Measurements from ENCODE around the gene TRPM4.
"Not testable (repeated sequence)": the region's sequence is repeated elsewhere in the genome, so short reads cannot be mapped to it uniquely, and the experiment has no call there.

Gene TRPM4

DNA sequence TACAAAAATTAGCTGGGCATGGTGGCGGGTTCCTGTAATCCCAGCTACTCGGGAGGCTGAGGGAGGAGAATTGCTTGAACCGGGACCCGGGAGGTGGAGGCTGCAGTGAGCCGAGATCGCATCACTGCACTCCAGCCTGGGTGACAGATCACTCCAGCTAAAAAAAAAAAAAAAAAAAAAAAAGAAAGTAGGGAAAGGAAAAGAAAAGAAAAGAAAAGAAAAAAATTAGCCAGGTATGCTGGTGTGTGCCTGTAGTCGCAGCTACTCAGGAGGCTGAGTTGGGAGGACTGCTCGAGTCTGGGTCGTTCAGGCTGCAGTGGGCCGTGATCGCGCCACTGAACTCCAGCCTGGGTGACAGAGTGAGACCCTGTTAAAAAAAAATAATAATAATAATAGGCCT, 30.4 kb upstream of the TRPM4 start:
- not testable (repeated sequence) for DNase-seq (ENCODE audit: low spot score)

DNA sequence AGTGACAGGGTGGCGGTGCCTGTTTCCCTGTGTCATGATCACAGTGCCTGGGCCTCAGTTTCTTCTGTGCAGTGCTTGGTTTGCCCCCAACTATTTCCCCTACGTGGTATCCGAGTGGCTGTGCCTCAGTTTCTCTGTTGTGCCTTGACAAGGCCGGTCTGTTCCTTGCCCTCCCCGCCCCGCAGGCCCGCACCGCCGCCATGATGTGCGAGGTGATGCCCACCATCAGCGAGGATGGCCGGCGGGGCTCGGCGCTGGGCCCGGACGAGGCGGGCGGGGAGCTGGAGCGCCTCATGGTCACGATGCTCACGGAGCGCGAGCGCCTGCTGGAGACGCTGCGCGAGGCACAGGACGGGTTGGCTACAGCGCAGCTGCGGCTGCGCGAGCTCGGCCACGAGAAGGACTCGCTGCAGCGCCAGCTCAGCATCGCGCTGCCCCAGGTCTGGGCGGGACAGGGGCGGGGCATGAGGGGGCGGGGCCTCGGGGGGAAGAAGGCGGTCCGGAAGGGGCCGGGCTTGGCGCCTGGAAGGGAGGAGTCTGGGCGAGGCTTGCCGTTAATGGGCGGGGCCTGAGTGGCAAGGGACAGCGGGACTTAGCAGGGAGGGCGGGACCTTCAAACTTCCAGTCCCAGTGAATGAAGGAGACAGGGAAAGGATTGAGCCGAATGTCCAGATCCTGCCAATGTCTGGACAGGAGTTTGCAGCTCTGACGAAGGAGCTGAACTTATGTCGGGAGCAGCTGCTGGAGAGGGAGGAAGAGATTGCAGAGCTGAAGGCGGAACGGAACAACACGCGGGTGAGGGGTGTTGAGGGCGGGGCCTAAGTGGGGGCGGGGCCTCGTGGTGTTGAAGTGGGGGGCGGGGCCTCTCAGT, 29.7 kb upstream of the TRPM4 start:
- DNase-seq (ENCODE audit: low spot score) = peak; percentile 100

DNA sequence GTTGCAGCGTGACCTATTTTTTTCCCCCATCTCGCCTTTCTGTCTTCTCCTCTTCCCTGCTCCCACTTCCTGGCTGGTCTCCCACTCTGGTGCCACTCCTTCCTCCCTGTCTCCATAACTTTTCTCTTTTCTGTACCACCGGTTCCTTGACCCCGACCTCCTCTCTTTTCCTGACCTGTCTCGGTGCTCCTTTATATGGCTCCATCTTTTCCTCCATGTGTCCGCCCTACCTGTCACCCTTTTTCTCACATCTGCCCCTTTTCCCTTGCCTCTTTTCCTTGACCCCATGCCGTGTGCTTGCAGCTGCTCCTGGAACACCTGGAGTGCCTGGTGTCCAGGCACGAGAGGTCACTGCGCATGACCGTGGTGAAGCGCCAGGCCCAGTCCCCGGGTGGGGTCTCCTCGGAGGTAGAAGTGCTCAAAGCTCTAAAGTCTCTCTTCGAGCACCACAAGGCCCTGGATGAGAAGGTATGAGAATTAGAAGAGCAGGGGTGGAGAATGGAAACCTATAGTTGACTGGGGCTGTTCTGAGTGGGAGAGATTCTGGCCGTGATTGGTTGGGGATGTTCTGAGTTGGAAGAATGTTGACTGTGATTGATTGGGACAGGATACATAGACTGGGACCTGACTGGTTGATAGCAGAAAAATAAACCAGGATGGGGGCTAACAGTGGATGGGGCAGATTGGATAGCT, 28.9 kb upstream of the TRPM4 start:
- no peak for DNase-seq (ENCODE audit: low spot score)

DNA sequence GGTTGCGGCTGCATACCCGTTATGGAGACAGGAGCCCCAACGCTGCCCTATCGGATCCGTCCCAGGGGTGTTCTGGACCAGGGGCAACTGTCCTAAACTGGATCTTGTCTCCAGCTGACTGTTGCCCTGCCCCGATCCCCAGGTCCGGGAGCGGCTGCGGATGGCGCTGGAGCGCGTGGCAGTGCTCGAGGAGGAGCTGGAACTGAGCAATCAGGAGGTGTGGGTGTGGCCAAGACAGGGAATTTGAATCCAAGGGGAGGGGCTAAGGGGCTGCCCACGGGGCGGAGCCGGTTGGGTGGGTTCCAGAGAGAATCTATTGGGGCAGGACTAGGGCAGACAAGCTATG, 28.4 kb upstream of the TRPM4 start:
- no peak for DNase-seq (ENCODE audit: low spot score)

DNA sequence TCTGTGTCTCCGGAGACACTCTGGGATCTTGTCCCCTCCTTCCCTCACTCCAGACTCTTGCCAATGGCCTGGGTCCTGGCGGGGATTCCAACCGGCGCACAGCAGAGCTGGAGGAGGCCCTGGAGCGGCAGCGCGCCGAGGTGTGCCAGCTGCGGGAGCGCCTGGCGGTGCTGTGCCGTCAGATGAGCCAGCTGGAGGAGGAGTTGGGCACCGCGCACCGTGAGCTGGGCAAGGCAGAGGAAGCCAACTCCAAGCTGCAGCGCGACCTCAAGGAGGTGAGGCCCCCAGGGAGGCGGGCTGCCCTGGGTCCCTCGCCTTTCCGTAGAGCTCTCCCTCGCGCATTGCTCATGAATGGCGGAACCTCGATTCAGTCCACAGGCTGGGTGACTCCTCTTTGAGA, 27.3 kb upstream of the TRPM4 start:
- DNase-seq (ENCODE audit: low spot score) = no peak

DNA sequence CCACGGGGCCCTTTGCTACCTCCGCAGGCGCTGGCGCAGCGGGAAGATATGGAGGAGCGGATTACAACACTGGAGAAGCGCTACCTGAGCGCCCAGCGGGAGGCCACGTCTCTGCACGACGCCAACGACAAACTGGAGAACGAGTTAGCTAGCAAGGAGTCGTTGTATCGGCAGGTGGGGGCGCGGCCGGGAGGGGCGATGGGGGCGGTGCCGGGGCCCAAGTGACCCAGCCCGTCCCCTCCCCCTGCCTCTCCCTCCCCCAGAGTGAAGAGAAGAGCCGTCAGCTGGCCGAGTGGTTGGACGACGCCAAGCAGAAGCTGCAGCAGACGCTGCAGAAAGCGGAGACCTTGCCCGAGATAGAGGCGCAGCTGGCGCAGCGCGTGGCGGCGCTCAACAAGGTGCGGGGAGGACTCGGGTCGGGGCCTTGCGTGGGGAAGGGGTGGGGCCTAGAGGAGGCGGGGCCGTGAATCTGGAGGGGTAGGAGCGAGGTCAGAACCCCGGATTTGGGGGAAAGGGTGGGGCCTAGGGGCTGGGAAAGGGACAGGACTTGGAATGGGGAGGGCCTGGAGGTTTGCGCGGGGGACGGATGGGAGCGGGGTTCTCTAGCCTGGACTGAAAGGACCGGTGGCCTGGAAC, 24.5 kb upstream of the TRPM4 start:
- no peak for DNase-seq (ENCODE audit: low spot score)

DNA sequence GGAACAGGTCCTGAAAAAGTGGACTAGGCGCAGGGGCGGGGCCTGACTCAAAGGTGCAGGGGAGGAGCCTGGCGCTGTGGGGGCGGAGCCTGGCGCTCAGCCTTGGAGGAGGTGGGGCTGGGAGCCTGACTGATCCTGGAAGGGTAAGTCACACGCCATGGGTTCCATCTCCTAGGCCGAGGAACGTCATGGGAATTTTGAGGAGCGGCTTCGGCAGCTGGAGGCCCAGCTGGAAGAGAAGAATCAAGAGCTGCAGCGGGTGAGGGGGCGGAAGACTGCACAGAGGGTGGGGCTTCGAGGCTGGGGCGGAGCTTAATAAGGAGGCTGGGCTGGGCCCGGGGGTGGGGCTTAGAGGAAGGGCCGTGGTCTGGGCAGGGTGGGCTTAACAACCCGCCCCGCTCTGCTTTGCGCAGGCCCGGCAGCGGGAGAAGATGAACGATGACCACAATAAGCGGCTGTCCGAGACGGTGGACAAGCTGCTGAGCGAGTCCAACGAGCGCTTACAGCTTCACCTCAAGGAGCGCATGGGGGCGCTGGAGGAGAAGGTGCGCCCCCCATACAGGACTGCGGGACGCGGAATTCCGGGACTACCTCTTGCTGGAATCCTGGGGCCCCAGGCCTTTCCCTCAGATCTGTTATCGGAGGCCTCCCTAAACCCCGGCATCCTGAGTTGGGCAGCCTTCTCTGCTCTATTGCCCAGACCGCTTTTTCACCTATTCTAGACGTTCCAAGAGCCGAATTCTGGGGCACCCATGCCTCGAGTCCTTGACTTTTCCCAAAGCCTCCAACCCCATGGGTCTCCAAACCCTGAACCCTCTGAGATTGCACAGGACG, 23.8 kb upstream of the TRPM4 start:
- DNase-seq (ENCODE audit: low spot score) = peak; percentile 17

DNA sequence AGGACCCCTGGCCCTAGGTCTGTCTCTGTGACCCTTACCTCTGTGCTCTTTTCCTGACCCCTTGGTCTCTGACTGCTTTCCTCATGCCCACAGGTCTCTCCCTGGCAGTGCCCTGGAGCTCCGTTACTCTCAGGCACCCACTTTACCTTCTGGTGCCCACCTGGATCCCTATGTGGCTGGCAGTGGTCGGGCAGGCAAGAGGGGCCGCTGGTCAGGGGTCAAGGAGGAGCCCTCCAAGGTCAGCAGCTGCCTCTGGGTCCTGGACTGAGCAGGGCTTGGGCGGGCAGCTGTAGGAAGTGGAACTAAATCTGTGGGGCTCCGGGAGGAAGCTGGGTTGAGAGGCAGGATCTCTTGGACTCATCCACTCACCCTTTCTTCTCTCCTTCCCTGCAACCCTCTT, 21.9 kb upstream of the TRPM4 start:
- no peak for DNase-seq (ENCODE audit: low spot score)

DNA sequence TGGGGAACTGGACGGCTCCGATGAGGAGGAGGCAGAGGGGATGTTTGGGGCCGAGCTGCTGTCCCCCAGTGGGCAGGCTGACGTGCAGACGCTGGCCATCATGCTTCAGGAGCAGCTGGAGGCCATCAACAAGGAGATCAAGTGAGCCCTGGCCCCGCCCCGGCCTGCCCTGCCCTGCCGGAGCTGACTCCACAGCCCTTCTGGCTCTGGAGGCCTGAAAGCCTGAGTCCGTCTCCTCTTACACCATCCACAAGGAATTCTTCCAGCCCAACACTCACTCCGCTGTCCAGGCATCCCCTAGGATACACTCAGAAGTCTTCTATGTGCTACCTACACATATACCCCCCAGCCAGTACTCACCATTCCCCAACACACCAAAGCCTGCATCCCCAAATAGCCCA, 20.8 kb upstream of the TRPM4 start:
- peak; percentile 72 for DNase-seq (ENCODE audit: low spot score)

DNA sequence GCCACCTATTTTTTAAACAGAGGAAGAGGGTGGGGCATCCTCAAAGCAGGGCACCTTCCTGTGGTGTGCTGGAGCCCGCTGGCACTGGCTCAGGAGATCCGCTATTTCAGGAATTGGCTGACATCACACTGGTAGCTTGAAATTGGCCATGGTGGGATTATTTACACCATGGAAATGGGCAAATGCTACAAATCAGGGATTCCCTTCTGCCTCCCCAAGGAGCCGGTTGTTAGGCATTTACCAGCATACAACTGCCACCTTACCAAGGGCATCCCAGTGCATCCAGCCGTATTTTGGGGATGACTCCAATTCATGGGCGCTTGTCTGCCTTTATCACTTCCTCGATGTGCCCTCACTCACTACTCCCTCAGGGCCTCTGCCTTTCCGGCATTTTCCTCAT, 16.6 kb upstream of the TRPM4 start:
- no peak for DNase-seq (ENCODE audit: low spot score)

DNA sequence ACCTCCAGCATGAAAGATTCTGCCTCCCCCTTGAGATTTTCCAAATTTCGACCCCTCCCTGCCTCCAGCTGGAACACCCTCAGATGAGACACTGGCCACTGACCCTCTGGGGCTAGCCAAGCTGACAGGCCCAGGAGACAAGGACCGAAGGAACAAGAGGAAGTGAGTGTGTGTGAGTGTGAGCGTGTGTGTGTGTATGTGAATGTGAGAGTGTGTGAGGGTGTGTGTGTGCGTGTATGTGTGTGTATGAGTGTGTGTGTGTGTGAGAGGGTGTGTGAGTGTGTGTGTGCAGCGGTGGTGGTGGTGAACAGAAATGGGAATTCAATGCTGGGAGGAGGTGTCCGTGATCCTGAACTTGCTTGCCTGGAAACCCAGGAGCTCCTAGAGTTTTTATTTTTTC, 16.2 kb upstream of the TRPM4 start:
- DNase-seq (ENCODE audit: low spot score) = no peak

DNA sequence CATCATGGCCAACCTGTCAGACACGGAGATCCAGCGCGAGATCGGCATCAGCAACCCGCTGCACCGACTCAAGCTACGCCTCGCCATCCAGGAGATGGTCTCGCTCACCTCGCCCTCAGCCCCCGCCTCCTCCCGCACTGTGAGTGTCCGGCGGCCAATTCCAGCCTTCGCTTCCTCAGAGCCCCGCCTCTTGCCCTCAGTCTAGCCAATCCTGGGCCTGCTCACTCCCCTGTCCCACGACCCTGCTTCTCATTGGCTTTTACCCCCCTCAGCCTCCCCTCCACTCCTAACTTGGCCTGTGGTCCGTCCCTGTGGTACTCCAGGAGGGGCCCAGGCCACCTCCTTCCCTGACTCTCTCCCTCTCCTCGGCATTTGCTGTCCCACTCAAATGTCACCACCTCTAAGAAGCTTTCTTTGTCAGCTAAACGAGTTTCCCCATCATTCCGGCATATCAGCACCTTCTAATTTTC, 14.7 kb upstream of the TRPM4 start:
- peak; percentile 98 for DNase-seq (ENCODE audit: low spot score)

DNA sequence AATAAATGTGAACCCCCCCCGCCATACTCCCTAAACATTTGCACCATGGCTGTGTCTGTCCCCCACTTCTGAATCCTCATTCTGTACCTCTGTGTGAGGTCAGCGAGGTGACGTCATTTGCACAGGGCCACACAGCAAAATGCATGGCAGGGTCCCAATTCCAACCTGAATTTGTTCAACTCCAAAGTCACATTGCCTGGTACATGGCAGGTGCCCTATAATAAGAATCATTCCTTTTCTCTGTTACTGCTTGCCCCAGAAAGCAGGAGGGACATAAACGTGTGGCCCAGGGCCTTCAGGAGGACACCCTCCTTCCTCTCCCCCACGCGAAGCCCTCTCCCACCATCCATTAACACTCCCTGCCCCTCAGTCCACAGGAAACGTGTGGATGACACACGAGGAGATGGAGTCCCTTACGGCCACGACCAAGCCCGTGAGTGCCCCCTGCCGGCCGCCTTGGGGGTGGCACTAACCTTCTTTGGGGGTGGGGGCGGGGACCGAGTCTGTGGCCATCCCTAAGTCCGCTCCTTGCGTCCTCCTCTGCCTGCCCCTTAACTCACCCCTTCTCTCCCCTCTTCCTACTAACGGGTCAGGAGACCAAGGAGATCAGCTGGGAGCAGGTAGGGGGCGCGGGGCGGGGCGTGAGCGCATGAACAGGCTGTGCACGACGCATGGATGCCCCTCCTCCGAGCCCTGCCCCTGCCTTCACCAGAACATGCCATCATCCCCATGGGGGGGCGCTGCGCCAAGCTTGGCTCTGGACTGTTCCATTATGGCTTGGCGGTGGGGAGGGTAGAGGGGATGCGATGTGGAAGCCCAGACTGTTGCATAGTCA, 11.8 kb upstream of the TRPM4 start:
- peak; percentile 80 for DNase-seq (ENCODE audit: low spot score)

DNA sequence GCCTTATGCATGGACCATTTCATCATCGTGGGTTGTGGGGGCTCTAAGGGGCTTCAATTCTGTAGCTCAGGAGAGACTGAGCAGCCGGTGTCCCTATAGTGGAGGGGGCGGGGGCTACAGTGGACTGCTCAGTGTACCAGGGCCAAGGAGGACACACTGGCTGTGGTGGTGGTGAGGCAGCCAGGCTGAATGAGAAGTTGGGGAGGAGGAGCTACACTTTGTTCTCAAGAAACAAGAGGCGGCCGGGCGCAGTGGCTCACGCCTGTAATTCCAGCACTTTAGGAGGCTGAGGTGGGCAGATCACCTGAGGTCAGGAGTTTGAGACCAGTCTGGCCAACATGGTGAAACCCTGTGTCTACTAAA, 11.2 kb upstream of the TRPM4 start:
- not testable (repeated sequence) for DNase-seq (ENCODE audit: low spot score)

DNA sequence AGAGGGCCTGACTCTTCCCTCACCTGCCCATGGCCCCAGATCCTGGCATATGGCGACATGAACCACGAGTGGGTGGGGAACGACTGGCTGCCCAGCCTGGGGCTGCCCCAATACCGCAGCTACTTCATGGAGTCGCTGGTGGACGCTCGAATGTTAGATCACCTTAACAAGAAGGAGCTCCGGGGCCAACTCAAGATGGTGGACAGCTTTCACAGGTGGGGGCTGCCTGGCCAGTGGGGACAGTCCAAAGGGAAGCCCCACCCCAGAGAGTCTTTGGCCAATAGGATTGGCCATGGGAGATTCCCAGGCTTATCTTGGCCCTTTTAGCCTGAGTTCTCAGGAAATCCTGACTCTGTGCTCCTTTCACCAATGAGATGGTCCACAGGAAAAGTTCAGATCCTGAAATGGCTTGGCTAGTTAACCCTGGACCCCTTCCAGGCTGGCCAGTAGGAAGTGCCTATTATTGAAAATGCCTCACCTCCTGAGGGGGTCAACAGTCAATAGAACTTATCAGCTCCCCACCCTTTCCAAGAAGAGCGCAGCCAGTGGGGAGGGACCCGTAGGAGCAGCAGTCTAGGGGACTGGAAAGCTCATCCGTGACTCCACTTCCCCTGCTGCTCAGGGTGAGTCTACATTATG, 9.4 kb upstream of the TRPM4 start:
- DNase-seq (ENCODE audit: low spot score) = no peak

DNA sequence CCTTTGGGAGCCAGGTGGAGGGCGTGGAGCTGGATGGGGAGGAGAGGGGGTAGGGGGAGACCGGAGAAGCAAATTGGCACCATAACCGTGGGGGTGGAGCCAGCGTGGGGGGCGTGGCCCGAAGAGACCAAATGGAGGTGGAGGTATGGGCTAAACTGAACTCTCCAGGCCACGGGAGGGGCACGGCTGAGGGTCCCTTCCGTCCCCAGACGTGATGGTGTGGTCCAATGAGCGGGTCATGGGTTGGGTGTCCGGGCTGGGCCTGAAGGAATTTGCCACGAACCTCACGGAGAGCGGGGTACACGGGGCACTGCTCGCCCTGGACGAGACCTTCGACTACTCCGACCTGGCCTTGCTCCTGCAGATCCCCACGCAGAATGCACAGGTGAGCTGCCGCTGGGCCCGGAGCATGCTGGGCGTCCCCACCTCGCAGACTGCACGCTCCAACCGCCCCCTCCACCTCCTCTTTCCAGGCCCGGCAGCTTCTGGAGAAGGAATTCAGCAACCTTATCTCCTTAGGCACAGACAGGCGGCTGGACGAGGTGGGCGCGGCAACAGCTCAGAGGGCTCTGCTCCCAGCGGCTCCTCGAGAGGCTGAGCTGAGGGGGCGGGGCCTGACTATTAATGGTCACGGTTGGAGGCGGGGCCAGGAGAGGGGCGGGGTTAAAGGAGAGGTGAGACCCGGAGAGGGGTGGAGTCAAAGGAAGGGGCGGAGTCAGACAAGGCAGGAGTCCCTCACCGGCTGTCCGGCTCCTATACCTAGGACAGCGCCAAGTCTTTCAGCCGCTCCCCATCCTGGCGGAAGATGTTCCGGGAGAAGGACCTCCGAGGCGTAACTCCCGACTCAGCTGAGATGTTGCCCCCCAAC, 8.6 kb upstream of the TRPM4 start:
- DNase-seq (ENCODE audit: low spot score) = peak; percentile 96

DNA sequence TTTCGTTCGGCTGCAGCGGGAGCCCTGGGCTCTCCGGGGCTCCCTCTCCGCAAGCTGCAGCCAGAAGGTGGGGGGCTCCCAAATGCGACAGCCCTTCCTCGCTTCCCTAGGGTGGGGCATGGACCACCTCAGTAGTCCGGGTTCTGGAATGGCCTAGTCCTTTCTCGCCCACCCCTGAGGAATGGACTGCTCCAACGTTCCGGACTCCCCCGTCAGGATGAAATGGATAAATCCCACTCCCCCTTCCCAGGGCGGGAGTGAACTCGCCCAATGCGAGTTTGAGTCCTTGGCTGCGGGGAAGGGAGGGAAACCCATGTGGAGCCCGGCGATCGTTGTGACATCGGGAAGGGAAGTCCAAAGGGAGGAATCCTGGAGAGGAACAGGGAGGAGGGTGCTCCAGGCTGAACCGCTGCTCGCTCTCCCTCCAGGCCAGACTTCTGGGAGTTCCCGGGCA, 7.9 kb upstream of the TRPM4 start:
- peak; percentile 72 for DNase-seq (ENCODE audit: low spot score)

DNA sequence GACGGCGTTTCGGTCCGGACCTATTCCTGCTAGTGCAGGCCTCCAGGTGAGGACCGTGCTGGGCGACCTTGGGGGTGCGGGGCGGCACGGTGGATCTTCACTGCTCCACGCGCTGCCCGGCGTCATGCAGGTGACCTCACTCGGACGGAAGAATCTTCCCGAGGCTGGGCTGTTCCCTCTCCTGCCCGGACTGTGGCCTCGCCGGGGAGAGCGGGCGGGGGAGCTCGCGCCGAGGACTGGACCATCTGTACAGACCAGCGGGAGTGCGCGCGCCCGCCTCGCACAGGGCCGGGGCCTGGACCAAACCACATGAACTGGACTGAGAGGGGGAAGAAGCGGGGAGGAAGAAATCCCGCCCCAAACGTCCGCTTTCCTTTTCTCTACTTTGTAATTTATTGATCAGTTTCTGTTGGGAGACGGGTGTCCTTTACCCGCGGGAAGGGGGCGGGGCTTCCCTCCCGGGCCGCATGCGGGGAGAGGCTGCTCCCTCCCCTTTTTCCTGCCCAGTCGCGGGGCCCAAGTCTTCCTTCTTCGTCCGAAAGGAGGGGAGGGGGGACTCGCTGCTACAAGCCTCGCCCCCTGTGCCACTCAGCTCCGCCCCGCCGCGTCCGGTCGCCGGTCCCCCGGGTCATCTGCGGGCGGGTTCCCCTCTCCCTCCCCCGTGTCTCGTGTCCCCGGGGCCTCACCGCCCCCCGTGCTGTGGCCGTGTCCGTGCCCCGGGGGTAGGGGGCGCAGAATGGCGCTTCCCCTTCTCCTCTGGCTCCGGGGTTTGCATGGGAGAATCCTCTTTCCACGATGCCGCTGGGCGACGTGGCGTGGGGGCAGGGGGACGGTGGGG, 7.3 kb upstream of the TRPM4 start:
- DNase-seq (ENCODE audit: low spot score) = peak; percentile 71

DNA sequence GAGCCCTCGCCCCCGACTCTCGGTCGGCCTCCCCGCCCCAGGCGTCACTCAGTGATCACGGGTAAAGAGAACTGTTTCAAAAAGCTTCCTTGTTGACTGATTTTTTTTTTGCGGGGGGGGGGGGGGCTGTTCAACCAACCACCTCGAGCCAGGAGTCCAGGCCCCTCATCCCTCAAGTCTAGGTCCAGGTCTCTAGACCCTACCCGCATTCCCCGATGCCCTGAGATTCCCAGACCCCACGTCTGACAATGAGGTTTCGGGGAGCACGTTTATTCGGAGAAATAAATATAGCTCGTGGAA, 6.7 kb upstream of the TRPM4 start:
- DNase-seq (ENCODE audit: low spot score) = no peak

Data from AG08395 (cell line).